Measurements from ENCODE around the gene NEK1.
"Not testable (repeated sequence)": the region's sequence is repeated elsewhere in the genome, so short reads cannot be mapped to it uniquely, and the experiment has no call there.

Gene NEK1

GRCh38 chr4:169601016-169601771, 11.2 kb downstream of the NEK1 start:
- no peak for DNase-seq (ENCODE audit: low read depth)

GRCh38 chr4:169594560-169595195, 17.7 kb downstream of the NEK1 start:
- DNase-seq (ENCODE audit: low read depth), result no peak

- DNase-seq (ENCODE audit: low read depth), result no peak
Observed at GRCh38 chr4:169593050-169593560, 19.3 kb downstream of the NEK1 start.

GRCh38 chr4:169583563-169583962, 28.8 kb downstream of the NEK1 start:
- no peak for DNase-seq (ENCODE audit: low read depth)

GRCh38 chr4:169582706-169583105, 29.7 kb downstream of the NEK1 start:
- no peak for DNase-seq (ENCODE audit: low read depth)

GRCh38 chr4:169582203-169582602, 30.2 kb downstream of the NEK1 start:
- DNase-seq (ENCODE audit: low read depth), result no peak

- no peak for DNase-seq (ENCODE audit: low read depth)
Observed at GRCh38 chr4:169573889-169574288, 38.5 kb downstream of the NEK1 start.

GRCh38 chr4:169571435-169571834, 40.9 kb downstream of the NEK1 start:
- DNase-seq (ENCODE audit: low read depth), result no peak

GRCh38 chr4:169571012-169571411, 41.4 kb downstream of the NEK1 start:
- not testable (repeated sequence) for DNase-seq (ENCODE audit: low read depth)

- not testable (repeated sequence) for DNase-seq (ENCODE audit: low read depth)
Observed at GRCh38 chr4:169570266-169570665, 42.1 kb downstream of the NEK1 start.

GRCh38 chr4:169569188-169569587, 43.2 kb downstream of the NEK1 start:
- DNase-seq (ENCODE audit: low read depth), result not testable (repeated sequence)

- DNase-seq (ENCODE audit: low read depth), result no peak
Observed at GRCh38 chr4:169567916-169568315, 44.5 kb downstream of the NEK1 start.

- no peak for DNase-seq (ENCODE audit: low read depth)
Observed at GRCh38 chr4:169566021-169566818, 46.2 kb downstream of the NEK1 start.

GRCh38 chr4:169565606-169566005, 46.8 kb downstream of the NEK1 start:
- no peak for DNase-seq (ENCODE audit: low read depth)

- no peak for DNase-seq (ENCODE audit: low read depth)
Observed at GRCh38 chr4:169557061-169557636, 55.2 kb downstream of the NEK1 start.

GRCh38 chr4:169546548-169546947, 65.8 kb downstream of the NEK1 start:
- DNase-seq (ENCODE audit: low read depth), result not testable (repeated sequence)

GRCh38 chr4:169540774-169541173, 71.6 kb downstream of the NEK1 start:
- DNase-seq (ENCODE audit: low read depth), result no peak

- no peak for DNase-seq (ENCODE audit: low read depth)
Observed at GRCh38 chr4:169530048-169530447, 82.3 kb downstream of the NEK1 start.

GRCh38 chr4:169523796-169524195, 88.6 kb downstream of the NEK1 start:
- no peak for DNase-seq (ENCODE audit: low read depth)

- DNase-seq (ENCODE audit: low read depth), result no peak
Observed at GRCh38 chr4:169510617-169511016, 101.8 kb downstream of the NEK1 start.

- no peak for DNase-seq (ENCODE audit: low read depth)
Observed at GRCh38 chr4:169506903-169507302, 105.5 kb downstream of the NEK1 start.

GRCh38 chr4:169499907-169500306, 112.5 kb downstream of the NEK1 start:
- not testable (repeated sequence) for DNase-seq (ENCODE audit: low read depth)

Data from activated T-cell treated with anti-CD3 and anti-CD28 coated beads for 48 hours (primary cell).